Erythroblast (primary cell): ENCODE measurements around the gene PRPF19.

Experiments
- GATA1 ChIP-seq: IDR thresholded peaks from 2 replicates; pipeline ENCODE4 v1.6.1; 2011; ENCODE audit warnings: low read depth, mild to moderate bottlenecking, control low read depth, low read length, moderate library complexity
- POLR2A ChIP-seq: IDR thresholded peaks from 2 replicates; pipeline ENCODE4 v1.6.1; 2011; ENCODE audit warnings: mild to moderate bottlenecking, low read length

GRCh38 chr11:60955571-60955970, 49.2 kb upstream of the PRPF19 start:
- TF ChIP-seq POLR2A (no peak), GATA1 (no peak)
